OCI-M2 (cell line): ENCODE results near the gene FGFBP3.
"Not testable (repeated sequence)": the region's sequence is repeated elsewhere in the genome, so short reads cannot be mapped to it uniquely, and the experiment has no call there.

ENCODE experiments used
- DNase-seq: peaks from one replicate; lab custom pipeline; 2025; ENCODE audit not compliant: unreplicated experiment; lab: John Stamatoyannopoulos, UW

The FGFBP3 gene

DNA sequence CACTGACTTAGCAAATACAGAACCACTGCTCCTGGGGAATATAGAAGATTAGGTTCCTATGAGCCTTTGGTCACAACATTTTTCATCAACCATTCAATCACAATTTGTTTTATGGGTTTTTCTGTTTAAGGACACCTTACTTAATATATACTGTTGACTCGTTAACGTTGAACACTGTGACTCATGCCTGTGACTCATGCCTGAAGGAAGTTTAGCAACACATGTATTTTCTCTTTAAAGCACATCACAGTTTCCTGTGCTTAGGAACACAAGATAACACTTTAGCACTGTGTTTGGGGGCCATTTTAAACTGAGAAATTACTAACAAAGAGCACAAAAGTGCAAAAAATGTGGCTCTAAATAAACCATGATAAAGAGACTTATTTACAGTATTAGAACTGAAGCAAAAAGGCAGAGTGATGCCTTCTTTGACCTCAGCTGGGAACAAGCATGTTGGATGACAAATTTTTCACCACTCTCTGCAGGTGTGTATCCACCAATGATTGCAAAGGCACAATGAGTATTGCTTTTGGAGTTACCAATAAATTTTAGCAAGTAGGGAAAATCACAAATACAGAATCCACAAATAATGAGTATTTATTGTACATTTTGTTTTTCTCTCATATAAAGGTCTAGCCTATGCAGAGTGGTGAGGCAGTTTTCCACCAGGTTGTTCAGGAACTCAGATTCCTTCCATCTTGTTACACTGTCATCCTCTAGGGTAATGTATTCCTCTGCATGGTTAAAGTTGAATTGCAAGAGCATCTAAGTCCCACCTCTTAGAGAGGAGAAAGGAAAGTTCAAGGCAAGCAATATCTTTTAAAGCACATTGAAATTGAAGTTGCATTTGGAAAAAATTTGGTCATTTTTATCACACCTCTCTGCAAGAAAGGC is 7.3 kb downstream of the FGFBP3 start:
- DNase-seq = no peak

GRCh38 chr10:91897421-91897820 is 11.9 kb downstream of the FGFBP3 start:
- no peak for DNase-seq

GRCh38 chr10:91896212-91896756 is 13.0 kb downstream of the FGFBP3 start:
- no peak for DNase-seq

GRCh38 chr10:91894261-91894685 is 15.0 kb downstream of the FGFBP3 start:
- DNase-seq = not testable (repeated sequence)

GRCh38 chr10:91893051-91893450 is 16.2 kb downstream of the FGFBP3 start:
- no peak for DNase-seq

DNA sequence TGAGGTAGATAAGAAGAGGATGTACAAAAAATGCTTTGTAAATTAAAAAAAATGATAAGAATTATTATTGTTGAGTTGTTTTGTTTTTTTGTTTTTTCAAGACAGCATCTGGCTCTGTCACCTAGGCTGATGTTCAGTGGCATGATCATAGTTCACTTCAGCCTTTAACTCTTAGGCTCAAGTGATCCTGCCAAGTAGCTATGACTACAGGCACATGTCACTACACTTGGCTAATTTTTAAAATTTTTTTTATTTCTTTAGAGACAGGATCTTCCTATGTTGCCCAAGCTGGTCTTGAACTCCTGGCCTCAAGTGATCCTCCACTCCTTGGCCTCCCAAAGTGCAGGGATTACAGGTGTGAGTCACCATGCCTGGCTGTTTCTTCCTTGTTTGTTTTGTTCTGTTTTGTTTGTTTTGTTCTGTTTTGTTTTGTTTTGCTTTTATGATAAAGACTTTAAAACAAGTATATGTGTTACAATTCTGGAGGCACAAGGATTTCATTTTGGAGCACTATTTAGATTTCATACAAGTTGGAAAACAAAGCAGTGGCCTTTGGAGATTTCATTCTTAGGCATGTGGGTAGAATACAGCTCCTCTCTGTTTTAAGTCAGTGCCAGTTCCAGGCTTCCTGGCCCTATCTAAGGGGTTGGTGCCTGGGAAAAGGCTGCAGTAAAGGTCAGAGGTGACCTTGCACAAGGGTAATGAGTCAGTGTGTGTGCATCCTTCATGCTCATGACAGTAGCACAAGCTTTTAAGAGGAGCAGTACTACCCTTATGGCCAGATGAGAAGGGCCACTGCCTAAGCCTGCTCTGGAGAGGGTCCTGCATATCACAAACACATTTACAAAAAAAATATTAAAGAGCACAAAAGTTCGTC is 17.9 kb downstream of the FGFBP3 start:
- DNase-seq = no peak

DNA sequence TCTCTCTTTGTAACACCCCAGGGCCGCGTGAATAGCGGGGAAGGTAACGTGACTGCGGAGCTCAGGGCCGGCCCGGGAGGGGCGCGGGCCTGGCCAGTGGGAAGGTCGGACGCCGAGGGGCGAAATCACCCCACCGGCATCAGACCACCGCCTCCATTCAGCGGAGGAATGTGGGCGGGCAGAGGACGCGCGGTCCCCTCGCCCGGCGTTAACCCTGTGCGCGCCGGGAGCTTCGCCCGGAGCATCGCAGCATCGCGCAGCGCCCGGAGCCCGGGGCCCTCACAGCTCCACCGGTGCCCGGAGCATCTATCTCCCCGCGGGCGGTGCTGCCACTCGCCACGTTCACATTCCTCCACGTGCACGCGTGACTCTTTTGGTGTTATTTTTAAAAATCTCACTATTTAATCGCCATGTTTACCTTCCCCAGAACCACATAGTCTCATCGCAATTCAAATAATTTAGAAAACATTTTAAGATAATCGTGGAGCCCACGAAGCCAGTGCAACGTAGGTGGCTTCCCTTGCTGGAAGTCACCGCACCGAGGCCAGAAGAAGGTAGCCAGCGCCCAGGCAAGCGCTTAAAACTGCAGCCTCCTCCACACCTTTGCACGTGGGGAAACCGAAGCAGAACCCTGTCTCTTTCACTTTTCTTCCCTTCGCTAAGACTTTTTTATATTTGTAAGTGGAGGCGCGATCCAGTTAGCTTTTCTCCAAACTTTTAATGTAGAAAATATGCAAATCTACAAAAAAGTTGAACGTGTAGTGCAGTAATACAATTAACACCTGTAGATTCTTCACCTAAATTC is 21.8 kb downstream of the FGFBP3 start:
- no peak for DNase-seq

DNA sequence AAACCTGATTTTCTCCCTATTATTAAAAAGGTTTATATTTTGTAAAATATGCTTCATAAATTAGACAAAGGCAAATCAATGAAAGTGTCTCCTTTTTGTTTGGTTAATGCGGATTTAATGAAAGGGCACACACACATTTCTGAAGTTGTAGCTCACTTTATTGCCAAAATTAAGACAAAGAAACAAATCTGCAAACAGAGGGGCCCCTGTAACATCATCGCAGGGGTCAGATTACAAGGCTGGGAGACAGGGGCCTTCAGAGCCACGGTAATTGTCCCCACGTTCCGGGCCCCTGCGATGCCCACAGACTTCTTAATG is 22.4 kb downstream of the FGFBP3 start:
- DNase-seq = no peak

GRCh38 chr10:91885362-91886079 is 23.8 kb downstream of the FGFBP3 start:
- no peak for DNase-seq

GRCh38 chr10:91884536-91884935 is 24.8 kb downstream of the FGFBP3 start:
- DNase-seq = no peak

DNA sequence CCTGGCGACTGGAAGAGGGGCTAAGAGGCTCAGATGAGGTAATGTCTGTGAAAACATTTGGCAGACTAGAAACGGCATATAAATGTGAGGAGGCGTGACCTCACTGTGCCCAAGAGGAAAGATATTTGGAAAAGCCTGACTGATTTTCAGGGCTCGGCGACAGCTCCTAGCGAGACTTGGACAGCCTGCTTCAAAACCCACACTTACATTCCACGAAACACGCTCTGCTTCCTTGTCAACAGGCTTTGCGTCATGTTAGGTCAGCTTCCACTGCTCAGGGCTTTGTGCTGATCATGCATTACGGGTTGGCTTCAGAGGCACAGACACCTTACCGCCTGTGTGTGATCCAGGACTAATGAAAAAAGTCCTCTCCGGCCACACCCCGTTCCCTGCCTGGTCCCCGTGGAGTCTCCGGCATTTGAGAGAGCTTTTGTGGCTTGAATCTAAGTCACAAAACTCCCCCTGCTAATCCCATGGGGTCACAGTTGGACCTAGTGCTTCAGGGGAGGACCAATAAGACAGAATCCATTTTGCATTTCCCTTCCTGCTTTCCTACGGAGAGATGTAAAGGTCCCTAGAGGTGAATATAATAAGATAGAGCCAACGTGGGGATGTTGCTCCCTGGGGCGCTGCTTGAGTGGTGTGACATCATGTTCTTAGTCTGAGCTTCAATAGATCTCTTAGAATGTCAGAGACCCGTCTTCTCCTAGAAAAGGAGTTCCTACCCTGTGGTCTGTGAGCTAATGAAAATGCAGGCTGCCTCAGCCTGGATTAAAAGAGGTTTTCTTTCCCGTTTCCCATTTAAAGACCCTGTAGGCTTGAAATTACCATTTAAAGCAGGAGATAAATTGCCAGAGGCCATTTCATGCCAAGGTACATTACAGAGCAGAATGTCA is 25.5 kb downstream of the FGFBP3 start:
- DNase-seq = no peak

- DNase-seq = no peak
Observed at GRCh38 chr10:91880310-91880709, 29.0 kb downstream of the FGFBP3 start.

DNA sequence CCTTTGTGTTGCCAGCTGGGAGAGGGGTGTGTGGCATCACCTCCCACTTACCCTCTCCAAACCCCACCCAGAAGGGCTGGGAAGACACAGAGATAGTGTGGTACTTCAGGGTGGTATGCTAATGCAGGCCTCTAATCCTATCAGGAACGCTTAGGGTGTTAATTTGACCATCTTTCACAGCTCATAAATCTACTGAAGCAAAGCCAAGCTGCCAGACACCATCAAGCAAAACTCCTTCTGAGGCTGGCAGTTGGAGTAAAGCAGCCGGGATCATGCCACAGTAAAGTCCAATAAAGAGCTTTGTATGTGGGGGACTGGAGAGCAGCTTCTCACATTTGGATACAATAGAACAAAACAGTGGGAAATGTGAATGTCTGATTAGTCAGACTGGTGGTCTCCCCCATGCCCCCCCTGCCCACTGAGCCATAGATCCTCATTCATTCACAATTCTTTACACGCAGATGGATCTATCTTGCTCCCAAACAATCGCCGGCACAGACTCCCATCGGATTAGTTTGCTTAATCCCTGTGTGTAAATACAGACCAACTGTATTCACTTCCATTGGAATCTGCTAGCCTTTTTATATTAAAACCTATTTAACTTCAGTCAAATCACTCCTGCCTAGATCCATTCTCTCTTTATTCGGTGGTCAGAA is 29.6 kb downstream of the FGFBP3 start:
- no peak for DNase-seq

DNA sequence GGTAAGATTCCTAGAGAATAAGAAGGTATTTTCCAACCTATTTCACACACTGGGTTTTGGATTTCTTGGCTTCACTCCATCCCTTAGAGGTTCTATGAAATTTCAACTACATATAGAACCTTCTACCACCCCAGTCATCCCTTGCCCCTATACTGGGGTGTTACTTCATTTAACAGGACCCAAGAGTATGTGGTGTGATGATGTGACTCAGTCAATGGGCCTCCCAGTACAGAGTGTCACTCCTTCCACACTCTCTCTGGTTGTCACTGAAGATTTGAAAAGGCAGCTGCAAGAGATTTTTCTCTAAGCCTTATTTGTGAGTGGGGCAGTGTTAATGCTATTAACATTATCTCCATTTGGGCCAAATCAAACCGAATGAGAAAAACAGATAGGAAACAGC is 33.5 kb downstream of the FGFBP3 start:
- DNase-seq = no peak

GRCh38 chr10:91875156-91875555 is 34.1 kb downstream of the FGFBP3 start:
- DNase-seq = no peak

- no peak for DNase-seq
Observed at GRCh38 chr10:91865562-91866081, 43.7 kb downstream of the FGFBP3 start.

DNA sequence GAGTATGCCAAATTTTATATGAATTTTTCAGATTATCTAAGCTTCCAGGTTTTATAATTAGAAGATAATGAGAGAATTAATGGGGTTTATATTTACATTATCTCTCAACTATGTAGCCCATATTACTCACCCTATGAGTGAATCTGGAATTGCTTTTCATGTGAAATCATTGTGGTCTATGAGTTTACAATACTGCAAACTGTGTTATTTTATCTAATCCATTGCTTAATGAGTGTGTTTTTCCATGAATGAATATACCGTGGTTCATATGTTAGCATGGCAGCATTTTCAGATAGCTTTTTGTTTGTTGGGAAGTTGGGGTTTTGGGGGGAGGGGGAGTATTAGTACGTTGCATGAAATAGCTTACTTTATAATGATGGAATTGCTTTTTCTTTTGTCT is 44.5 kb downstream of the FGFBP3 start:
- DNase-seq = no peak

DNA sequence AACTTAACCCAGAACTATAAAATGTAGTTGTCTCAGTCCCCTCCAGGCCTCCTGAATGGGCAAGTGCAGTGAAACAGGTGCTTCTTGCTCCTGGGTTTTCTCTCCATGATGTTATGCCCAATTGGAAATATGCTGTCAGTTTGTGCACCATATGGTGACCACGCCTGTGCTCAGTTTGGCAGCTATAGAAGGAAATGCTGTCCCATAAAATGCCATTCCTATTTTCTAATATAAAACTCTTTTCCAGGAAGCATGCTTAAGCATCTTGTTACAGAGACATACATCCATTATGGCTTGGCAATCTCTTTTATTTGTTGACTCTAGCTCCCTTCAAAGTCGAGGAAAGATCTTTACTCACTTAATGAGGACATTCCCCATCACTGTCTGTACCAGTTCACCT is 45.2 kb downstream of the FGFBP3 start:
- DNase-seq = no peak

DNA sequence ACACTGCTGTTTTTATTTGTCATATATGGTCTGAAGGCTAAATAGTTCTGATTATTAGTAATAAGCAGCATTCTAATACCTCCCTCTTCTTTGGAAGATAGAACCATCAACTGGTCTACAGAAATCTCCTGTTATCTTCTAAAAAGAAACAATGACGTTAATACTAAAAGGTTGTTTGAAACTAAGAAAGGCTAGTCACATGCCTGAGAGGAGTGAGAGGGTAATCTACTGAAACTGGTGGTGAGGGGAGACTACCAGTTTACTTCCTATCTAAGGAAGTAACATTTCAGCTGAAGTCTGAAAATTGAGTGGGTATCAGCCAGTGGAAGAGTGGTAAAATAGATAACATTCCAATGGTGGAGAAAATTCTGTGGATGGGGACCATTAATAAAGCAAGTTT is 48.4 kb downstream of the FGFBP3 start:
- DNase-seq = no peak
